Prostate gland (tissue), 2 donors: ENCODE results near the gene SCYL1. TPM values are rescaled to one million over a fixed set of nuclear protein-coding genes. Genes with fewer than 3 reads are reported as not detected.

Experiments
- DNase-seq: peaks from one replicate; pipeline ENCODE4 v3.0.0-alpha.2; 2019; ENCODE audit warnings: low spot score
- H3K27ac ChIP-seq, 2 donors: fragments of 200-600 bp; sonication (generic); 2 replicates each; pipeline ENCODE4 v1.5.1; 2017 to 2019
- H3K27me3 ChIP-seq: fragments of 200-600 bp; sonication (generic); replicated peaks from 2 replicates; pipeline ENCODE4 v1.5.1; 2019; ENCODE audit not compliant: insufficient read depth
- H3K36me3 ChIP-seq, 2 donors: fragments of 200-600 bp; sonication (generic); 1 replicate in 1 of 2; 2 replicates in 1 of 2; pipeline versions ENCODE4 v1.5.1 to v1.8.1; 2017 to 2019
- H3K4me1 ChIP-seq: fragments of 200-600 bp; sonication (generic); replicated peaks from 2 replicates; pipeline ENCODE4 v1.5.1; 2019
- H3K4me3 ChIP-seq, 2 donors: fragments of 200-600 bp; sonication (generic); 2 replicates each; pipeline ENCODE4 v1.5.1; 2017 to 2019
- H3K9me3 ChIP-seq: fragments of 200-600 bp; sonication (generic); 2 replicates; pipeline ENCODE4 v1.5.1; 2017
- CTCF ChIP-seq, 4 experiments: fragments of 200-600 bp in 2 of 4; fragments of 450-650 bp in 2 of 4; sonication (generic) in 2 of 4; IDR thresholded peaks; 1 replicate in 3 of 4; 2 replicates in 1 of 4; pipeline ENCODE4 v1.5.1; 2016 to 2019; ENCODE audit warnings: antibody characterized with exemption in 4 of 4, mild to moderate bottlenecking in 2 of 4, moderate library complexity in 2 of 4
- POLR2A ChIP-seq: fragments of 450-650 bp; IDR thresholded peaks from one replicate; pipeline ENCODE4 v1.6.1; 2016; ENCODE audit warnings: antibody characterized with exemption, mild to moderate bottlenecking
- POLR2AphosphoS5 ChIP-seq: sonication (generic); formaldehyde crosslinking; IDR thresholded peaks from one replicate; pipeline ENCODE4 v1.6.1; 2017; ENCODE audit warnings: antibody characterized with exemption
- WGBS: methylation state at CpG from one replicate; pipeline ENCODE4 v1.1.5; 2018; 5-methylcytosine and 5-hydroxymethylcytosine counted together
- intact Hi-C: fragments of 100-400 bp; cut with DNase I; formaldehyde crosslinking; loops from one replicate; pipeline ENCODE4 v1.14.2; 2022
- total RNA-seq, 2 donors: library from RNA; depleted of rRNA; stranded (reverse); fragments of >200 nt; gene quantifications; one replicate each; pipeline ENCODE4 v1.1.0, GENCODE V29; 2016

Gene SCYL1
- total RNA-seq, 2 donors from 2014 or later = 125 to 177 TPM

- intact Hi-C loops = no loop called here
- peak within 1 kb of the TSS; percentile 59 to 61 for H3K4me3 ChIP-seq
- H3K27me3 ChIP-seq = no peaks in the 10 kb centered on the region
- H3K4me1 ChIP-seq = peaks cover 13% of the 10 kb centered on the region
- peak in 1 of 4 experiments; percentile 36 for TF ChIP-seq CTCF (IDR thresholded peaks at IDR 0.05)
- TF ChIP-seq POLR2A = peak; percentile 10
- TF ChIP-seq POLR2AphosphoS5 = peak; percentile 59
- WGBS = under 1% methylated on average over 73 of the region's 79 CpGs
- H3K27ac ChIP-seq = peak within 1 kb of the TSS; percentile 88 to 93
- DNase-seq = peak; percentile 70
- H3K36me3 ChIP-seq = no peaks in the 10 kb centered on the region
- no peaks in the 10 kb centered on the region for H3K9me3 ChIP-seq
These were observed 33.4 kb downstream of the SCYL1 start, which contains the start of gene LTBP3 for GRCh38 chr11:65558002-65558929. Gene LTBP3, minus strand, starts transcription at chr11:65558359. Its CDS starts 400 bp downstream, at chr11:65557959.

- H3K4me3 ChIP-seq = peak overlapping the region; percentile 59 to 61
- DNase-seq = no peak
These were observed 34.1 kb downstream of the SCYL1 start for GRCh38 chr11:65558930-65559509.

GRCh38 chr11:65559535-65559934 lies 34.7 kb downstream of the SCYL1 start:
- TF ChIP-seq CTCF (IDR thresholded peaks at IDR 0.05) (no peak), POLR2A (no peak), POLR2AphosphoS5 (no peak)
- intact Hi-C loops = no loop called here

More at GRCh38 chr11:65558930-65559509, 34.1 kb downstream of the SCYL1 start:
- H3K27me3 ChIP-seq = no peaks in the 10 kb centered on the region
- H3K36me3 ChIP-seq = no peaks in the 10 kb centered on the region
- WGBS = 21% methylated on average over 19 of the region's 19 CpGs
- no peaks in the 10 kb centered on the region for H3K9me3 ChIP-seq
- intact Hi-C loops = no loop called here
- H3K4me1 ChIP-seq = peaks cover 13% of the 10 kb centered on the region
- TF ChIP-seq POLR2A (no peak), POLR2AphosphoS5 (peak; percentile 3), CTCF (IDR thresholded peaks at IDR 0.05) (no peak)
- H3K27ac ChIP-seq = peak overlapping the region; percentile 88 to 93

GRCh38 chr11:65559951-65560537 lies 35.2 kb downstream of the SCYL1 start:
- 31% methylated on average over 5 of the region's 5 CpGs for WGBS
- Histone ChIP-seq H3K36me3 (no peaks in the 10 kb centered on the region), H3K27me3 (no peaks in the 10 kb centered on the region), H3K9me3 (no peaks in the 10 kb centered on the region), H3K4me3 (no peak overlapping the region), H3K4me1 (peaks cover 13% of the 10 kb centered on the region), H3K27ac (peak overlapping the region; percentile 88 to 93)
- TF ChIP-seq POLR2AphosphoS5 (peak; percentile 33), POLR2A (no peak)
- DNase-seq = no peak
- intact Hi-C loops = no loop called here

More at GRCh38 chr11:65559535-65559934, 34.7 kb downstream of the SCYL1 start:
- Histone ChIP-seq H3K27ac (peak overlapping the region; percentile 88 to 93), H3K36me3 (no peaks in the 10 kb centered on the region), H3K4me1 (peaks cover 13% of the 10 kb centered on the region), H3K4me3 (no peak overlapping the region), H3K9me3 (no peaks in the 10 kb centered on the region), H3K27me3 (no peaks in the 10 kb centered on the region)
- no peak for DNase-seq
- WGBS = 73% methylated on average over 5 of the region's 5 CpGs
